HG02973 (cell line): ENCODE measurements around the gene MCUB.
A peak's percentile ranks its signal among the peaks of the same experiment; 100 is the strongest.
"Not testable (repeated sequence)": the region's sequence is repeated elsewhere in the genome, so short reads cannot be mapped to it uniquely, and the experiment has no call there.

Experiments used
- ATAC-seq: cut with Tn5 transposase; IDR thresholded peaks from one replicate; pipeline ENCODE4 v1.9.1; 2021; ENCODE audit warnings: moderate library complexity; ENCODE audit not compliant: unreplicated experiment

MCUB gene

DNA sequence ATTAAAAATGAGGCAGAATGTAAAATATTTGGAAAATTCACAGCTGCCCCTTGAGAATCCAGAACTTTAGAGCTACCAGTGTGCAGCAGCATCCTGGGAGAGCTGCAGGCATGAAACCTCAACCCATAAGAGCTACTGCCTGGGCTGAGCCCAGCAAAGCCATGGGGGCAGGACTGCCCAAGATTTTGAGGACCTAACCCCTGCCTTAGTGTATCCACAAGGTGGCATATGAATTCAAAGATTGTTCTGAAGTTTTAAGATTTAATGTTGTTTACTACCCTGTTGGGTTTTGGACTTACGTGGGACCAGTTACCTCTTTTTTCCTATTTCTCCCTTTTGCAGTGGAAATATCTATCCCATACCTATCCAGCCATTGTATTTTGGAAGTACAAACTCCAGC, 116.8 kb downstream of the MCUB start:
- no peak for ATAC-seq

DNA sequence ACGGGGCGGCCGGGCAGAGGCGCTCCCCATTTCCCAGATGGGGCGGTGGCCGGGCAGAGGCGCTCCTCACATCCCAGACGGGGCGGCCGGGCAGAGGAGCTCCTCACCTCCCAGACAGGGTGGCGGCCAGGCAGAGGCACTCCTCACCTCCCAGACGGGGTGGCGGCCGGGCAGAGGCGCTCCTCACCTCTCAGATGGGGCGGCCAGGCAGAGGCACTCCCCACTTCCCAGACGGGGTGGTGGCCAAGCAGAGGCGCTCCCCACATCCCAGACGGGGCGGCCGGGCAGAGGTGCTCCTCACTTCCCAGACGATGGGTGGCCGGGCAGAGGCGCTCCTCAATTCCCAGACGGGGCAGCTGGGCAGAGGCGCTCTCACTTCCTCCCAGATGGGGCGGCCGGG, 118.4 kb downstream of the MCUB start:
- ATAC-seq: not testable (repeated sequence)

DNA sequence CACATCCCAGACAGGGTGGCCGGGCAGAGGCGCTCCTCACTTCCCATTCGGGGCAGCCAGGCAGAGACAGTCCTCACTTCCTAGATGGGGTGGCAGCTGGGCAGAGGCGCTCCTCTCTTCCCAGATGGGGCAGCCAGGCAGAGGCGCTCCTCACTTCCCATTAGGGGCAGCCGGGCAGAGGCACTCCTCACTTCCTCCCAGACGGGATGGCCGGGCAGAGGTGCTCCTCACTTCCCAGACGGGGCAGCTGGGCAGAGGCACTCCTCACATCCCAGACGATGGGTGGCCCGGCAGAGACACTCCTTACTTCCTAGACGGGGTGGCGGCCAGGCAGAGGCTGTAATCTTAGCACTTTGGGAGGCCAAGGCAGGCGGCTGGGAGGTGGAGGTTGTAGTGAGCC, 118.9 kb downstream of the MCUB start:
- not testable (repeated sequence) for ATAC-seq

DNA sequence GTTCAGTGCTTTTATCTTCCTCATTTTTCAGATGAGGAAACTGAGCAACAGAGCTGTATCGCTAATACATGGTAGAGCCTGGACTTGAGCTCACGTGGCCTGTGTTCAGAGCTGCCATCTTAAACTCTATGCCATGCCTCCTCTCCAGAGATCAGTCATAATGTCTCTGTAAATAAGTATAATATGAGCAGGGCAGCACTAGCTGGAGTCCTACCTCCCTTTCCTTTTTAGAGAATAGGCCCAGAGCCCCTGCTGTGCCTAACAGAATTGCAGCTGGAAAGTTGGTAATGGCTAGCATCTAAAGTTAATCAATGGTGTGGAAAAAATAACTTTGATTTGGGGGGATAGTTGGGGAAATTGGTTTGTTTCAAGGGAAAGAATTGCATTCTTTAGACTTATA, 122.8 kb downstream of the MCUB start:
- no peak for ATAC-seq

- ATAC-seq: no peak
Measured at GRCh38 chr4:109683621-109684253, 123.7 kb downstream of the MCUB start.

DNA sequence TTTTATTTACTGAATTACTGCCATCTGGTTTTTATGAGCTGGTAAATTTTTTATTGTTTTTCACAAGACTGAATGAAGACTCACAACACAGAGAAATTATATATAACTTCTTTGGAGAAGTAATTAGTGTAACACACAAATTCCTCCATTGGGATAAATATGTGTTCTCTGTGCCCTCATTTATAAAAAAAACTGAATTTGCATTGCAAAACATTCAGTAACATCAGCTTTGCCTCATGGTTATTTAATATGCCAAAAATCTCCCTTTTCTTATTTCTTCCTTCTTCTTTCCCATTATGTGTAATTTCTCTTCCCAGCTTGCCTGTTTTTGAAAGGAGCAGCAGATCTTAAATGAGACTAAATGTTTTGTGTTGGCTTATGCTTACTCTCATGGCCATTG, 124.7 kb downstream of the MCUB start:
- ATAC-seq: no peak

DNA sequence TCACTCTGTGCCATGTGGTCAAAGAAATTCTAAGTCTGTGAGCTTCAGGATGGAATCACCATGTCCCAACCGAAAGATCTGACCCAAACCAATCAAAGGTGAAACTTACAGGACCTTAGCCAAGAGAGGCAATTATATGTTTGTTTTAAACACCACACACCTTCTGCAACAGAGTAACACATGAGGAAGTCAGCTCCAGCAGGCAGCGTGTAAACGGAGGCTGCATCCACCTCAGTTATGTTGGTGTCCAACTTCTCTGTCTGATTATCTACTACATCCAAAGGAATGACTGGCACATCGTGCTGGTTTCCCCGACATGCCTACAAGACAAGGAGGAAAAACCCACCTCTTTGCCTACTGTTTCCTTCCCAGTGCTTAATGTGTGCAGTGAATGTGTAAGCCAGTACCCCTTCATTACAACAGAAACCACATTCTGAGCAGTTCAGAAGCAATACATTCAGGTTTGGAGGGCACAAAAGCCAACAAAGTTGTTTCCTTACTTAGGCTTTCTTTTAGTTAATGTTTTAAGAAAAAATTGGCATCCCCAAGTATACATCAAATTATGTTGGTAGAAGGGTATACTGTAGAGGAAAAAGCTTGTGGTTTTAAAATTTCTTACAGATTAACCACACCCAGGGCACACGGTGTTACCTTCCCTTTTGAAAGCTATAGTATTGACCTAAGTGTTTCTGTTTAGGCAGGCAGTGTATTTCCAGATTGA, 130.8 kb downstream of the MCUB start:
- peak; percentile 75 for ATAC-seq

- ATAC-seq: no peak
Measured at GRCh38 chr4:109691411-109691920, 131.4 kb downstream of the MCUB start.

- ATAC-seq: no peak
Measured at GRCh38 chr4:109698656-109699055, 138.6 kb downstream of the MCUB start.

- no peak for ATAC-seq
Measured at GRCh38 chr4:109699553-109700225, 139.6 kb downstream of the MCUB start.

GRCh38 chr4:109701566-109702410, 141.7 kb downstream of the MCUB start:
- ATAC-seq: no peak

- ATAC-seq: peak; percentile 79
Measured at GRCh38 chr4:109702950-109703663, 143.1 kb downstream of the MCUB start, which contains the start of gene CASP6. Gene CASP6 (minus strand): TSS chr4:109703445. CDS start chr4:109703395, 50 bp downstream.

DNA sequence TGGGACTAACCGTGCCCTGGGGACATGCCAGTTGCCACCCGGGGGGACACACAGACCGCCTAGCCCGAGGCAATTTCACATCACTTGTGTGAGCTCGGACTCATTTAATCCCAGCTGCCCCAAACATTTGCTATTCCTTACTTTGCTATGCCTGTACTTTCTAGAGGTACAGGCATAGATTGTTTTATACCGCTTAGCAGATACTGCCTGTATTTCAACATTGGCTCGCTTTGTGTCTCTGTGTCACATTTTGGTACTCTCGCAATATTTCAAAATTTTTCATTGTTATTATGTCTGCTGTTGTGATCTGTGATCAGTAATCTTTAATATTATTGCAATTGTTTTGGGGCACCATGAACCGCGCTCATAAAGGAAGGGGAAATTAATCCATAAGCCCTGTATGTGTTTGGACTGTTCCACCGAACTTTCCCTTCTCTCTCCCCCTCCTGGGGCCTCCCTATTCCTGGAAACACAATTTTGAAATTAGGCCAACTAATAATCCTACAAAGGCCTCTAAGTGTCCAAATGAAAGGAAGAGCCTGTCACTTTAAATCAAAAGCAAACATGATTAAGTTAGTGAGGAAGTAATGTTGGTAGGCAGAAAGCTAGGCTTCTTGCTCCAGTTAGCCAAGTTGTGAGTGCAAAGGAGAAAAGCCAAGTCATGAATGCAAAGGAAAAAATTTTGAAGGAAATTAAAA, 143.8 kb downstream of the MCUB start:
- ATAC-seq: no peak

GRCh38 chr4:109708435-109708834, 148.4 kb downstream of the MCUB start:
- no peak for ATAC-seq

DNA sequence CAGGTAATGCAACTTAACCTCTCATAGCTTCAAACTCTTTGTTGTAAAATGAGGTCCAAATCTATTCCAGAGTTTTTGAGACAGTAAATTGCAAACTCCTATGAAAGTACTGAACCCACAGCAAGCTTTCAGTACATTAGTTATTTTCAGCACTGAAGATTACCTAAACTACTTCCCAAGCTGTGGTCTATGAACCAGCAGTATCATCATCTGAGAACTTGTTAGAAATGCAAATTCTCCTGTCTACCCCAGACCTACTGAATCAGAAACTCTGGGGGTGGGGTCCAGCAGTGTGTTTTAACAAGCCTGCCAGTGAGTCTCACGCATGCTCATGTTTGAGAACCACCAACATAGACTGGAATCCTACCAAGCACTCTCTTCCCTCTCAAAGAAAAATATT, 148.9 kb downstream of the MCUB start:
- ATAC-seq: peak; percentile 81

GRCh38 chr4:109713500-109713899, 153.5 kb downstream of the MCUB start:
- no peak for ATAC-seq

GRCh38 chr4:109718759-109719158, 158.7 kb downstream of the MCUB start:
- ATAC-seq: no peak

GRCh38 chr4:109719604-109720003, 159.6 kb downstream of the MCUB start:
- ATAC-seq: no peak

- ATAC-seq: no peak
Measured at GRCh38 chr4:109721033-109721432, 161.0 kb downstream of the MCUB start.

DNA sequence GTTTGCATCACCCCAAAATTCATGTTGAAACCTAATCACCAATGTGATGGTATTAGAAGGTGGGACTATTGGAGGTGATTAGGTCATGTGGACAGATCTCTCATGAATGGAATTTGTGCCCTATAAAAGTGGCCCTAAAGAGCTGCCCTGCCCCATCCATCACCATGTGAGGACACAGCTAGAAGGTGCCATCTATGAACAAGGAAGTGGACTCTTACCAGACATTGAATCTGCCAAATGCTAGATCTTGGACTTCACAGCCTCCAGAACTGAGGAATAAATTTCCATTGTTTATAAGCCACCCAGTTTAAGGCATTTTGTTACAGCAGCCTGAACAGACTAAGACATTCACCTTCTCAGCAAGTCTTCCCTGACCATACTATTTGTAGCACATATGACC, 162.3 kb downstream of the MCUB start:
- ATAC-seq: no peak
